K562 (cell line): Measurements from ENCODE around the gene SHC1. TPM values are rescaled to one million over a fixed set of nuclear protein-coding genes. Genes with fewer than 3 reads are reported as not detected.

ENCODE experiments used
- ARID1B ChIP-seq: fragments of 450-650 bp; IDR thresholded peaks from 2 replicates; pipeline ENCODE4 v1.6.1; 2016; ENCODE audit warnings: antibody characterized with exemption, mild to moderate bottlenecking, inconsistent platforms
- BCOR ChIP-seq: fragments of 450-650 bp; IDR thresholded peaks from 2 replicates; pipeline ENCODE4 v1.6.1; 2016
- BHLHE40 ChIP-seq: IDR thresholded peaks from 2 replicates; pipeline ENCODE4 v1.6.1; 2011; ENCODE audit warnings: low read length, improper control_type of control experiment
- CXXC5 ChIP-seq: fragments of 250-450 bp; sonication (Bioruptor Pico); IDR thresholded peaks from 2 replicates; pipeline ENCODE4 v1.8.0; 2022; ENCODE audit warnings: inconsistent platforms, mild to moderate bottlenecking, moderate library complexity
- GTF2A2 ChIP-seq: IDR thresholded peaks from 2 replicates; pipeline ENCODE4 v1.6.1; 2016; ENCODE audit warnings: mild to moderate bottlenecking, missing genetic modification characterization, missing compliant biosample characterization
- PYGO2 ChIP-seq: fragments of 450-650 bp; IDR thresholded peaks from 2 replicates; pipeline ENCODE4 v1.6.1; 2016; ENCODE audit warnings: mild to moderate bottlenecking, missing genetic modification characterization, moderate library complexity, missing compliant biosample characterization
- SMC3 ChIP-seq: conservative IDR thresholded peaks from 2 replicates; pipeline ENCODE4 v1.6.1; 2011; ENCODE audit warnings: low read depth, low read length, improper control_type of control experiment; ENCODE audit not compliant: insufficient read depth
- SOX6 ChIP-seq: fragments of 450-650 bp; IDR thresholded peaks from 2 replicates; pipeline ENCODE4 v1.6.1; 2014; ENCODE audit warnings: mild to moderate bottlenecking
- SP1 ChIP-seq: sonication (generic); formaldehyde crosslinking; IDR thresholded peaks from 2 replicates; pipeline ENCODE4 v1.8.1; 2022; ENCODE audit warnings: mild to moderate bottlenecking, missing genetic modification reagents
- TBL1XR1 ChIP-seq, 2 experiments: IDR thresholded peaks; 2 replicates each; pipeline ENCODE4 v1.6.1; 2012; ENCODE audit warnings: improper control_type of control experiment in 2 of 2, low read length in 2 of 2, mild to moderate bottlenecking in 1 of 2
- ZNF780A ChIP-seq: fragments of 250-450 bp; sonication (Bioruptor Pico); IDR thresholded peaks from 2 replicates; pipeline ENCODE4 v1.5.0; 2021; ENCODE audit warnings: mild to moderate bottlenecking
- polyA plus RNA-seq, 8 experiments: library from polyadenylated mRNA; depleted of rRNA in 4 of 8; stranded (reverse) in 5 of 8; unstranded in 3 of 8; fragments of >200 nt; fragmentation: Nextera tagmentation in 2 of 8; fragmentation: Illumina TruSeq in 1 of 8; extraction: Ambion mirVana in 2 of 8; extraction: Trizol in 1 of 8; gene quantifications; 2 replicates each; pipeline versions ENCODE4 v1.2.1 to v1.2.3, GENCODE V29; 2011 to 2014; ENCODE audit warnings: inconsistent platforms in 1 of 8, missing spikeins in 1 of 8
- total RNA-seq, 7 experiments: library from RNA; depleted of rRNA in 6 of 7; stranded (reverse); fragments of >200 nt in 6 of 7; fragmentation: Illumina TruSeq in 2 of 7; extraction: Trizol in 2 of 7; gene quantifications; 2 replicates each; pipeline versions ENCODE4 v1.2.1 to v1.2.3, GENCODE V29; 2011 to 2021; ENCODE audit warnings: low replicate concordance in 1 of 7
- TF ChIP-seq, protein P1 (sequence below): fragments of 450-650 bp; IDR thresholded peaks from 2 replicates; pipeline ENCODE4 v1.6.1; 2018; ENCODE audit not compliant: partially characterized antibody
- TF ChIP-seq, protein P2 (sequence below): sonication (generic); formaldehyde crosslinking; IDR thresholded peaks from 2 replicates; pipeline ENCODE4 v1.8.1; 2023; ENCODE audit warnings: mild to moderate bottlenecking, missing genetic modification reagents
- TF ChIP-seq, protein P3 (sequence below), 2 experiments: fragments of 250-450 bp in 1 of 2; fragments of 450-650 bp in 1 of 2; sonication (Bioruptor Pico) in 1 of 2; IDR thresholded peaks; 2 replicates each; pipeline versions ENCODE4 v1.6.1 to v1.8.0; 2016 to 2021; ENCODE audit warnings: mild to moderate bottlenecking in 2 of 2, moderate library complexity in 2 of 2, missing compliant biosample characterization in 1 of 2, missing genetic modification characterization in 1 of 2
- TF ChIP-seq, protein P4 (sequence below): fragments of 250-450 bp; sonication (Bioruptor Pico); IDR thresholded peaks from 2 replicates; pipeline ENCODE4 v1.6.1; 2021; ENCODE audit warnings: mild to moderate bottlenecking
- TF ChIP-seq, protein P5 (sequence below), 3 experiments: fragments of 200-800 bp in 1 of 3; fragments of 250-450 bp in 1 of 3; fragments of 450-650 bp in 1 of 3; sonication (Bioruptor Pico) in 1 of 3; sonication (Bioruptor generic) in 1 of 3; formaldehyde crosslinking in 1 of 3; IDR thresholded peaks; 2 replicates each; pipeline versions ENCODE4 v1.6.1 to v1.8.0; 2016 to 2022; ENCODE audit warnings: mild to moderate bottlenecking in 2 of 3, missing genetic modification characterization in 2 of 3, missing compliant biosample characterization in 1 of 3, moderate library complexity in 1 of 3

Gene SHC1
- total and polyA plus RNA-seq, 9 of the 15 experiments (the other 6 are each of a cell fraction or from before 2014, with no cell fraction given) = 4.1 to 113 (median 51.9) TPM

DNA sequence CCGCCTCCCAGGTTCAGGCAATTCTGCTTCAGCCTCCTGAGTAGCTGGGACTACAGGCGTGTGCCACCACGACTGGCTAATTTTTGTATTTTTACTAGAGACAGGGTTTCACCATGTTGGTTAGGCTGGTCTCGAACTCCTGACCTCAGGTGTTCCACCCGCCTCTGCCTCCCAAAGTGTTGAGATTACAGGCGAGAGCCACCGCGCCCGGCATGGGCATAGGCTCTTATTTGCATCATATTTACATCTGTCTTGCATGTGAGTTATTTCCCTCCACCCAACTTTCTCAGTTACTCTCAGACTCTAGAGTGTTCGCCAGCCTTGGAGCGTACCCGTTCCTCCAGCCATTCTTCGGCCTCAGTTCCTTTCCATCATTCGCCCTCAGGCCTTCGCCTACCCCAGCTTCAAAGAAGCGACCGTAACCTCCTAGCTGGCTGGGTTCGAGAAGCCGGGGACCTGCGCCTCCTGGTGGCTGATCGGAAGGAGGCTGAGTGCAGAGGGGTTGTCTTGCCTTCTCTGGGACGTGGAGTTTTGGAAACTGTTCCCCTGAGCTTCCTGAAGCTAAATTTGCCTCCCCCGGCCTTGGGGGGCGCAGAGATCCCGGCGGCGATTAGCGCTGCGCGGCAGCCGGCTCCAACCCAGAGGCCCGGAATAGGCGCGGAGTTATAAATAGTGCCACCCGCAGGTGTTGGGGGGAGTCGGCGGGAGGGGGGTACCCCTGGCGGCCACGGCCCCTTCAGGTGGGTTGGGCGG lies 28.4 kb upstream of the SHC1 start (continued):
- TF ChIP-seq, protein P1, sequence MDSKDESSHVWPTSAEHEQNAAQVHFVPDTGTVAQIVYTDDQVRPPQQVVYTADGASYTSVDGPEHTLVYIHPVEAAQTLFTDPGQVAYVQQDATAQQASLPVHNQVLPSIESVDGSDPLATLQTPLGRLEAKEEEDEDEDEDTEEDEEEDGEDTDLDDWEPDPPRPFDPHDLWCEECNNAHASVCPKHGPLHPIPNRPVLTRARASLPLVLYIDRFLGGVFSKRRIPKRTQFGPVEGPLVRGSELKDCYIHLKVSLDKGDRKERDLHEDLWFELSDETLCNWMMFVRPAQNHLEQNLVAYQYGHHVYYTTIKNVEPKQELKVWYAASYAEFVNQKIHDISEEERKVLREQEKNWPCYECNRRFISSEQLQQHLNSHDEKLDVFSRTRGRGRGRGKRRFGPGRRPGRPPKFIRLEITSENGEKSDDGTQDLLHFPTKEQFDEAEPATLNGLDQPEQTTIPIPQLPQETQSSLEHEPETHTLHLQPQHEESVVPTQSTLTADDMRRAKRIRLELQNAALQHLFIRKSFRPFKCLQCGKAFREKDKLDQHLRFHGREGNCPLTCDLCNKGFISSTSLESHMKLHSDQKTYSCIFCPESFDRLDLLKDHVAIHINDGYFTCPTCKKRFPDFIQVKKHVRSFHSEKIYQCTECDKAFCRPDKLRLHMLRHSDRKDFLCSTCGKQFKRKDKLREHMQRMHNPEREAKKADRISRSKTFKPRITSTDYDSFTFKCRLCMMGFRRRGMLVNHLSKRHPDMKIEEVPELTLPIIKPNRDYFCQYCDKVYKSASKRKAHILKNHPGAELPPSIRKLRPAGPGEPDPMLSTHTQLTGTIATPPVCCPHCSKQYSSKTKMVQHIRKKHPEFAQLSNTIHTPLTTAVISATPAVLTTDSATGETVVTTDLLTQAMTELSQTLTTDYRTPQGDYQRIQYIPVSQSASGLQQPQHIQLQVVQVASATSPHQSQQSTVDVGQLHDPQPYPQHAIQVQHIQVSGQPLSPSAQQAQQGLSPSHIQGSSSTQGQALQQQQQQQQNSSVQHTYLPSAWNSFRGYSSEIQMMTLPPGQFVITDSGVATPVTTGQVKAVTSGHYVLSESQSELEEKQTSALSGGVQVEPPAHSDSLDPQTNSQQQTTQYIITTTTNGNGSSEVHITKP = peak; percentile 78
- peak; percentile 7; the same call in 1 of the 2 replicates for TF ChIP-seq CXXC5 (CRISPR knock-in tag)
- no peak for TF ChIP-seq ZNF780A (CRISPR knock-in tag)
- TF ChIP-seq PYGO2 (tag) = 0 out of 2 replicates have a peak, but pooled peaks have one; percentile 26
- TF ChIP-seq, protein P2, sequence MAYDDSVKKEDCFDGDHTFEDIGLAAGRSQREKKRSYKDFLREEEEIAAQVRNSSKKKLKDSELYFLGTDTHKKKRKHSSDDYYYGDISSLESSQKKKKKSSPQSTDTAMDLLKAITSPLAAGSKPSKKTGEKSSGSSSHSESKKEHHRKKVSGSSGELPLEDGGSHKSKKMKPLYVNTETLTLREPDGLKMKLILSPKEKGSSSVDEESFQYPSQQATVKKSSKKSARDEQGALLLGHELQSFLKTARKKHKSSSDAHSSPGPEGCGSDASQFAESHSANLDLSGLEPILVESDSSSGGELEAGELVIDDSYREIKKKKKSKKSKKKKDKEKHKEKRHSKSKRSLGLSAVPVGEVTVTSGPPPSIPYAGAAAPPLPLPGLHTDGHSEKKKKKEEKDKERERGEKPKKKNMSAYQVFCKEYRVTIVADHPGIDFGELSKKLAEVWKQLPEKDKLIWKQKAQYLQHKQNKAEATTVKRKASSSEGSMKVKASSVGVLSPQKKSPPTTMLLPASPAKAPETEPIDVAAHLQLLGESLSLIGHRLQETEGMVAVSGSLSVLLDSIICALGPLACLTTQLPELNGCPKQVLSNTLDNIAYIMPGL (CRISPR knock-in tag) = peak; percentile 26; the same call in 1 of the 2 replicates
- TF ChIP-seq, protein P3, sequence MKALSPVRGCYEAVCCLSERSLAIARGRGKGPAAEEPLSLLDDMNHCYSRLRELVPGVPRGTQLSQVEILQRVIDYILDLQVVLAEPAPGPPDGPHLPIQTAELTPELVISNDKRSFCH (CRISPR knock-in tag; IDR thresholded peaks at IDR 0.05) = no peak
- TF ChIP-seq, protein P3 (tag; IDR thresholded peaks at IDR 0.05) = peak; percentile 71; the same call in 1 of the 2 replicates
- 0 out of 2 replicates have a peak, but pooled peaks have one; percentile 9 for TF ChIP-seq BCOR
- TF ChIP-seq GTF2A2 (tag) = 0 out of 2 replicates have a peak, but pooled peaks have one; percentile 59
- TF ChIP-seq SMC3 = peak; percentile 74
- TF ChIP-seq, protein P4, sequence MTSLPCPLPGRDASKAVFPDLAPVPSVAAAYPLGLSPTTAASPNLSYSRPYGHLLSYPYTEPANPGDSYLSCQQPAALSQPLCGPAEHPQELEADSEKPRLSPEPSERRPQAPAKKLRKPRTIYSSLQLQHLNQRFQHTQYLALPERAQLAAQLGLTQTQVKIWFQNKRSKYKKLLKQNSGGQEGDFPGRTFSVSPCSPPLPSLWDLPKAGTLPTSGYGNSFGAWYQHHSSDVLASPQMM (CRISPR knock-in tag) = no peak
- TF ChIP-seq SP1 (CRISPR knock-in tag) = peak; percentile 50; the same call in 1 of the 2 replicates
- TF ChIP-seq SOX6 = peak; percentile 33
- peak; percentile 31; the same call in 1 of the 2 replicates for TF ChIP-seq BHLHE40
- TF ChIP-seq, protein P5, sequence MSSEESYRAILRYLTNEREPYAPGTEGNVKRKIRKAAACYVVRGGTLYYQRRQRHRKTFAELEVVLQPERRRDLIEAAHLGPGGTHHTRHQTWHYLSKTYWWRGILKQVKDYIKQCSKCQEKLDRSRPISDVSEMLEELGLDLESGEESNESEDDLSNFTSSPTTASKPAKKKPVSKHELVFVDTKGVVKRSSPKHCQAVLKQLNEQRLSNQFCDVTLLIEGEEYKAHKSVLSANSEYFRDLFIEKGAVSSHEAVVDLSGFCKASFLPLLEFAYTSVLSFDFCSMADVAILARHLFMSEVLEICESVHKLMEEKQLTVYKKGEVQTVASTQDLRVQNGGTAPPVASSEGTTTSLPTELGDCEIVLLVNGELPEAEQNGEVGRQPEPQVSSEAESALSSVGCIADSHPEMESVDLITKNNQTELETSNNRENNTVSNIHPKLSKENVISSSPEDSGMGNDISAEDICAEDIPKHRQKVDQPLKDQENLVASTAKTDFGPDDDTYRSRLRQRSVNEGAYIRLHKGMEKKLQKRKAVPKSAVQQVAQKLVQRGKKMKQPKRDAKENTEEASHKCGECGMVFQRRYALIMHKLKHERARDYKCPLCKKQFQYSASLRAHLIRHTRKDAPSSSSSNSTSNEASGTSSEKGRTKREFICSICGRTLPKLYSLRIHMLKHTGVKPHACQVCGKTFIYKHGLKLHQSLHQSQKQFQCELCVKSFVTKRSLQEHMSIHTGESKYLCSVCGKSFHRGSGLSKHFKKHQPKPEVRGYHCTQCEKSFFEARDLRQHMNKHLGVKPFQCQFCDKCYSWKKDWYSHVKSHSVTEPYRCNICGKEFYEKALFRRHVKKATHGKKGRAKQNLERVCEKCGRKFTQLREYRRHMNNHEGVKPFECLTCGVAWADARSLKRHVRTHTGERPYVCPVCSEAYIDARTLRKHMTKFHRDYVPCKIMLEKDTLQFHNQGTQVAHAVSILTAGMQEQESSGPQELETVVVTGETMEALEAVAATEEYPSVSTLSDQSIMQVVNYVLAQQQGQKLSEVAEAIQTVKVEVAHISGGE (CRISPR knock-in tag; IDR thresholded peaks at IDR 0.05) = peak in 1 of 3 experiments; percentile 41; a peak in 1 of 6 replicates
- TF ChIP-seq ARID1B = peak; percentile 27; the same call in 1 of the 2 replicates
- 0 out of 4 replicates have a peak, but pooled peaks of 1 of the 2 experiments have one; percentile 44 for TF ChIP-seq TBL1XR1 (IDR thresholded peaks at IDR 0.05; ENCODE audit: low read length in 2 of 2)
